A673 (cell line): ENCODE data around the gene DPYSL4. TPM values are rescaled to one million over a fixed set of nuclear protein-coding genes. Genes with fewer than 3 reads are reported as not detected.

Experiments
- BruUV-seq: library from RNA; stranded (reverse); fragments of 400-500 nt; replicated peaks from 2 replicates; lab custom pipeline; 2021; lab: Mats Ljungman, UMichigan
- CTCF ChIA-PET: fragments of 300-600 bp; sonication (Branson Sonifier 250); formaldehyde crosslinking; loops from one replicate; lab custom pipeline; 2022; ENCODE audit warnings: antibody characterized with exemption; lab: Charles Lee
- POLR2A ChIA-PET: fragments of 300-600 bp; sonication (Branson Sonifier 250); formaldehyde crosslinking; loops from one replicate; lab custom pipeline; 2022; ENCODE audit warnings: antibody characterized with exemption; ENCODE audit not compliant: low non-redundant PET; lab: Charles Lee
- DNase-seq: peaks from one replicate; pipeline ENCODE4 v3.0.0-alpha.2; 2015; ENCODE audit warnings: low spot score
- H3K27ac ChIP-seq: fragments of 200-600 bp; sonication (generic); 2 replicates; pipeline ENCODE4 v1.5.1; 2016; ENCODE audit warnings: mixed run types, low read depth, mild to moderate bottlenecking, mixed read lengths, antibody characterized with exemption, low read length; ENCODE audit not compliant: poor library complexity, severe bottlenecking
- H3K27me3 ChIP-seq: fragments of 200-600 bp; sonication (generic); replicated peaks from 2 replicates; pipeline ENCODE4 v1.6.1; 2017; ENCODE audit warnings: mixed run types, low read depth, mild to moderate bottlenecking, mixed read lengths, antibody characterized with exemption, low read length; ENCODE audit not compliant: insufficient read depth, poor library complexity
- H3K36me3 ChIP-seq: fragments of 200-600 bp; sonication (generic); 2 replicates; pipeline ENCODE4 v1.6.1; 2016; ENCODE audit warnings: mixed run types, mild to moderate bottlenecking, mixed read lengths, antibody characterized with exemption, low read length; ENCODE audit not compliant: insufficient read depth, poor library complexity, severe bottlenecking
- H3K4me1 ChIP-seq: fragments of 200-600 bp; sonication (generic); 2 replicates; pipeline ENCODE4 v1.6.1; 2017; ENCODE audit warnings: mixed run types, mild to moderate bottlenecking, mixed read lengths, antibody characterized with exemption, low read length; ENCODE audit not compliant: insufficient read depth, poor library complexity, severe bottlenecking
- H3K4me3 ChIP-seq: fragments of 200-600 bp; sonication (generic); 2 replicates; pipeline ENCODE4 v1.5.1; 2016; ENCODE audit warnings: low read depth, mixed run types, mild to moderate bottlenecking, mixed read lengths, low read length; ENCODE audit not compliant: poor library complexity, severe bottlenecking
- H3K9me3 ChIP-seq: fragments of 200-600 bp; sonication (generic); 2 replicates; pipeline ENCODE4 v1.6.1; 2016; ENCODE audit warnings: mixed run types, low read depth, mild to moderate bottlenecking, mixed read lengths, antibody characterized with exemption, low read length; ENCODE audit not compliant: poor library complexity, severe bottlenecking
- CTCF ChIP-seq: fragments of 300-800, 200-600 bp; sonication (generic); conservative IDR thresholded peaks from 2 replicates; pipeline ENCODE4 v1.5.1; 2017; ENCODE audit warnings: low read depth, mild to moderate bottlenecking, antibody characterized with exemption, low read length, moderate library complexity, mixed read lengths
- EZH2 ChIP-seq: fragments of 200-600 bp; sonication (generic); IDR thresholded peaks from 2 replicates; pipeline ENCODE4 v1.6.1; 2017; ENCODE audit warnings: borderline replicate concordance, low read depth, mild to moderate bottlenecking, mixed read lengths, antibody characterized with exemption, low read length; ENCODE audit not compliant: poor library complexity, severe bottlenecking
- intact Hi-C: fragments of 100-400 bp; cut with micrococcal nuclease; formaldehyde crosslinking; loops from one replicate; pipeline ENCODE4 v1.10.0; 2022; ENCODE audit not compliant: unreplicated experiment
- total RNA-seq: library from RNA; stranded (reverse); gene quantifications from 2 replicates; pipeline ENCODE4 v1.2.3, GENCODE V29; 2021

Gene DPYSL4
- total RNA-seq, 1 experiment from 2014 or later: 13.1 TPM

- TF ChIP-seq EZH2: no peak
- TF ChIP-seq CTCF: no peak
- BruUV-seq: no TSS peak
- H3K27ac ChIP-seq: no peak overlapping the region
- H3K36me3 ChIP-seq: no peaks in the 10 kb centered on the region
- CTCF ChIA-PET: no interaction called here
- no peaks in the 10 kb centered on the region for H3K27me3 ChIP-seq
- no peaks in the 10 kb centered on the region for H3K9me3 ChIP-seq
- POLR2A ChIA-PET: no interaction called here
- no peak for DNase-seq
- no peak overlapping the region for H3K4me3 ChIP-seq
- intact Hi-C loops: loop anchor here (1.0 to 5.0 kb wide), 3 partner anchors 129 to 414 kb away; no protein-coding TSS in a partner anchor
- no peaks in the 10 kb centered on the region for H3K4me1 ChIP-seq
These were observed 37.0 kb downstream of the DPYSL4 start for GRCh38 chr10:132223611-132224342.

DNA sequence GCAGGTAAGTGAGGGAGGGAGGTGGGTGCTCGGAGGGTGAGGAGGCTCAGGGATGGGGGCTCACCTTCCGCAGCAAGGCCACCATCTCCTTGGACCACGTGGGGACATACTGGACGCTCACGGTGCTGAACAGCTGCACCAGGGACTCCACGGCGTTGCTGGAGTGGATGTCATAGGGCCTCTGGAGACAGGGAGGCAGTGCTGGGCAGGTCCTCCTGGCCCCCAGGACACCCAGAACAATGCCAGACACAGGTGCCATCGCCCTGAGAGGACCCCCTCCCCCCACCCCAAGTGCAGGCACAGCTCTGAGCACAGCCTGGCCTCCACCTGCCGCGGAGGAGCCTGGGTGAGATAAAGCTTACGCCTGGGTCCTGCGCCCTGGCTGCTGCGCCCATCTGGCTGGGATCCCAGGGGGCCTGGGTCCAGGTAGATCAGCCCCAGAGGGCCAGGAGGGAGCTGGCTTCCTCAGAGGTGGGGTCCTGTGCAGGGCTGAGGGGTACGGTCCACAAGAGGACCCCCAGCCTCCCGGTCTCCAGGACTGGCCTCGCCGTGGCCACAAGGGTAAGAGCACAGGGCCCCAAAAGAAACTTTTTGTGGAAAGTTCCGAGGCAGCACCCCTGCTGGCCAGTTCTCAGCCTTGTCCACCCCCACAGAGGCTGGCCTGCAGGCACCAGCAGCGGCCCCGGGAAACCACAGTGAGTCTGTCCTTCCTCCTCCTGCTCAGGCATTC is 37.8 kb downstream of the DPYSL4 start:
- Histone ChIP-seq H3K36me3 (no peaks in the 10 kb centered on the region), H3K9me3 (no peaks in the 10 kb centered on the region), H3K27ac (no peak overlapping the region), H3K27me3 (no peaks in the 10 kb centered on the region), H3K4me1 (no peaks in the 10 kb centered on the region), H3K4me3 (no peak overlapping the region)
- ChIA-PET CTCF (interaction anchor here (0.6 kb wide), 1 partner anchor 137 kb away, joined by 3 read pairs; no protein-coding TSS in a partner anchor), POLR2A (no interaction called here)
- TF ChIP-seq CTCF (no peak), EZH2 (no peak)
- no TSS peak for BruUV-seq
- intact Hi-C loops: loop anchor here (5.0 kb wide), 1 partner anchor 413 kb away; no protein-coding TSS in a partner anchor
- DNase-seq: no peak

- no peaks in the 10 kb centered on the region for H3K4me1 ChIP-seq
- no peak for DNase-seq
- TF ChIP-seq EZH2 (no peak), CTCF (no peak)
- no peaks in the 10 kb centered on the region for H3K27me3 ChIP-seq
- ChIA-PET POLR2A (no interaction called here), CTCF (interaction anchor here (0.6 kb wide), 1 partner anchor 136 kb away, joined by 3 read pairs; no protein-coding TSS in a partner anchor)
- BruUV-seq: no TSS peak
- intact Hi-C loops: no loop called here
- H3K9me3 ChIP-seq: no peaks in the 10 kb centered on the region
- no peak overlapping the region for H3K27ac ChIP-seq
- no peaks in the 10 kb centered on the region for H3K36me3 ChIP-seq
- no peak overlapping the region for H3K4me3 ChIP-seq
These were observed 38.5 kb downstream of the DPYSL4 start for GRCh38 chr10:132225073-132225848.
